Naive thymus-derived CD4-positive, alpha-beta T cell (primary cell): ENCODE data around the gene MYCL. TPM values are rescaled to one million over a fixed set of nuclear protein-coding genes. Genes with fewer than 3 reads are reported as not detected.
"Not testable (repeated sequence)": the region's sequence is repeated elsewhere in the genome, so short reads cannot be mapped to it uniquely, and the experiment has no call there.

Source experiments
- ATAC-seq: fragments of 150-1000 bp; cut with Tn5 transposase; 2 replicates; pipeline ENCODE4 v1.10.0; 2021; ENCODE audit warnings: mild to moderate bottlenecking, moderate library complexity
- CTCF ChIA-PET: fragments of 350-600 bp; sonication (Branson Sonifier 250); formaldehyde crosslinking; loops from one replicate; lab custom pipeline; 2021; ENCODE audit warnings: antibody characterized with exemption; lab: Charles Lee
- POLR2A ChIA-PET: fragments of 350-600 bp; sonication (Branson Sonifier 250); formaldehyde crosslinking; loops from one replicate; lab custom pipeline; 2021; ENCODE audit warnings: antibody characterized with exemption, inconsistent platforms; lab: Charles Lee
- DNase-seq, 9 donors: peaks; one replicate each; pipeline versions ENCODE4 v3.0.0 to v3.0.0-alpha.2; 2020 to 2022; ENCODE audit warnings: mixed read lengths in 1 of 9
- H3K27ac ChIP-seq: one replicate; pipeline ENCODE4 v1.7.0; 2013; ENCODE audit warnings: mild to moderate bottlenecking, low read depth, low read length, moderate library complexity
- H3K27me3 ChIP-seq, 2 donors: one replicate each; pipeline ENCODE4 v1.7.0; 2013; ENCODE audit warnings: low read length in 2 of 2, mild to moderate bottlenecking in 2 of 2, moderate library complexity in 2 of 2; ENCODE audit not compliant: control insufficient read depth in 2 of 2, insufficient read depth in 2 of 2
- H3K36me3 ChIP-seq, 3 experiments: 1 replicate in 2 of 3; 2 replicates in 1 of 3; pipeline ENCODE4 v1.7.0; 2013; ENCODE audit warnings: low read length in 3 of 3, mild to moderate bottlenecking in 3 of 3, moderate library complexity in 1 of 3; ENCODE audit not compliant: insufficient read depth in 3 of 3, control insufficient read depth in 2 of 3
- H3K4me1 ChIP-seq, 2 donors: one replicate each; pipeline ENCODE4 v1.7.0; 2013; ENCODE audit warnings: low read length in 2 of 2, mild to moderate bottlenecking in 2 of 2, moderate library complexity in 1 of 2; ENCODE audit not compliant: control insufficient read depth in 2 of 2, insufficient read depth in 2 of 2
- H3K4me3 ChIP-seq: 2 replicates; pipeline ENCODE4 v1.7.0; 2013; ENCODE audit warnings: mild to moderate bottlenecking, low read length
- H3K9me3 ChIP-seq, 3 experiments: 1 replicate in 2 of 3; 2 replicates in 1 of 3; pipeline ENCODE4 v1.7.0; 2013; ENCODE audit warnings: low read length in 3 of 3; ENCODE audit not compliant: control insufficient read depth in 2 of 3
- H3K27ac Mint-ChIP-seq, 9 donors: one replicate each; pipeline ENCODE4 v1.8.0; 2020 to 2022; ENCODE audit warnings: mixed read lengths in 9 of 9, mild to moderate bottlenecking in 8 of 9, moderate library complexity in 5 of 9, inconsistent platforms in 2 of 9
- H3K27me3 Mint-ChIP-seq, 5 donors: one replicate each; pipeline ENCODE4 v1.8.0; 2021 to 2022; ENCODE audit warnings: mixed read lengths in 5 of 5, mild to moderate bottlenecking in 1 of 5
- H3K36me3 Mint-ChIP-seq, 5 donors: one replicate each; pipeline ENCODE4 v1.8.0; 2020 to 2022; ENCODE audit warnings: mixed read lengths in 5 of 5, mild to moderate bottlenecking in 3 of 5, inconsistent platforms in 1 of 5
- H3K4me1 Mint-ChIP-seq, 7 donors: one replicate each; pipeline ENCODE4 v1.8.0; 2020 to 2022; ENCODE audit warnings: mixed read lengths in 7 of 7, mild to moderate bottlenecking in 3 of 7, inconsistent platforms in 1 of 7
- H3K4me3 Mint-ChIP-seq, 10 donors: one replicate each; pipeline ENCODE4 v1.8.0; 2020 to 2022; ENCODE audit warnings: mild to moderate bottlenecking in 10 of 10, mixed read lengths in 10 of 10, moderate library complexity in 6 of 10, inconsistent platforms in 2 of 10
- H3K9me3 Mint-ChIP-seq, 11 donors: one replicate each; pipeline ENCODE4 v1.8.0; 2020 to 2022; ENCODE audit warnings: mixed read lengths in 11 of 11, mild to moderate bottlenecking in 4 of 11, inconsistent platforms in 1 of 11, moderate library complexity in 1 of 11
- intact Hi-C, 2 donors: fragments of 100-400 bp; cut with micrococcal nuclease; formaldehyde crosslinking; loops; one replicate each; pipeline ENCODE4 v1.15.1; 2023
- polyA plus RNA-seq, 2 donors: library from polyadenylated mRNA; unstranded; fragments of 300-500 nt; fragmentation: Illumina TruSeq; gene quantifications; one replicate each; pipeline ENCODE4 v1.2.3, GENCODE V29; 2021
- total RNA-seq, 6 experiments: library from RNA in 5 of 6; stranded (reverse) in 5 of 6; gene quantifications; 1 replicate in 5 of 6; 2 replicates in 1 of 6; pipeline ENCODE4 v1.2.3 and lab custom pipeline; 2021 to 2026

MYCL gene
- total and polyA plus RNA-seq, 7 experiments from 2014 or later, result 0.05 to 8.1 (median 0.46) TPM; not detected in 2

GRCh38 chr1:39871043-39871442, 30.7 kb downstream of the MYCL start:
- H3K27me3 ChIP-seq, H3K9me3 ChIP-seq, H3K9me3 Mint-ChIP-seq, H3K27me3 Mint-ChIP-seq, H3K27ac ChIP-seq, H3K4me1 ChIP-seq, intact Hi-C loops, CTCF ChIA-PET, H3K4me3 ChIP-seq, POLR2A ChIA-PET, H3K36me3 ChIP-seq, H3K27ac Mint-ChIP-seq, ATAC-seq, DNase-seq, H3K4me3 Mint-ChIP-seq: not testable (repeated sequence)
- peaks cover 0 to 22% (median 13%) of the 10 kb centered on the region in 5 donors for H3K36me3 Mint-ChIP-seq
- H3K4me1 Mint-ChIP-seq, result peaks cover 12 to 42% (median 30%) of the 10 kb centered on the region in 7 donors

- H3K9me3 Mint-ChIP-seq, intact Hi-C loops, H3K4me3 Mint-ChIP-seq, DNase-seq, H3K27ac ChIP-seq, POLR2A ChIA-PET, H3K27ac Mint-ChIP-seq, H3K9me3 ChIP-seq, H3K4me1 ChIP-seq, ATAC-seq, H3K27me3 ChIP-seq, CTCF ChIA-PET, H3K27me3 Mint-ChIP-seq, H3K36me3 ChIP-seq, H3K4me3 ChIP-seq: not testable (repeated sequence)
- Mint-ChIP-seq H3K36me3 (peaks cover 0 to 22% (median 18%) of the 10 kb centered on the region in 5 donors), H3K4me1 (peaks cover 17 to 36% (median 29%) of the 10 kb centered on the region in 7 donors)
These were observed 32.1 kb downstream of the MYCL start for GRCh38 chr1:39869538-39870112.

GRCh38 chr1:39866767-39867166, 35.0 kb downstream of the MYCL start:
- H3K4me1 Mint-ChIP-seq, result peaks cover 10 to 30% (median 18%) of the 10 kb centered on the region in 7 donors
- peaks cover 0 to 4% (median 0%) of the 10 kb centered on the region in 3 experiments for H3K36me3 ChIP-seq
- CTCF ChIA-PET, result no interaction called here

GRCh38 chr1:39865762-39866161, 36.0 kb downstream of the MYCL start:
- no peaks in the 10 kb centered on the region for H3K4me1 ChIP-seq
- Mint-ChIP-seq H3K27me3 (no peaks in the 10 kb centered on the region), H3K4me3 (no peak overlapping the region), H3K4me1 (peaks cover 5 to 26% (median 19%) of the 10 kb centered on the region in 7 donors), H3K36me3 (peaks cover 7 to 35% (median 19%) of the 10 kb centered on the region in 5 donors), H3K27ac (no peak overlapping the region), H3K9me3 (peaks cover 0 to 1% (median 0%) of the 10 kb centered on the region in 11 donors)
- no peak for ATAC-seq
- no peak overlapping the region for H3K27ac ChIP-seq
- no peaks in the 10 kb centered on the region for H3K27me3 ChIP-seq
- no peaks in the 10 kb centered on the region for H3K9me3 ChIP-seq
- ChIA-PET POLR2A (interaction anchor here (0.7 kb wide), 1 partner anchor 70 kb away, joined by 3 read pairs; no protein-coding TSS in a partner anchor), CTCF (no interaction called here)
- peaks cover 0 to 4% (median 0%) of the 10 kb centered on the region in 3 experiments for H3K36me3 ChIP-seq
- intact Hi-C loops, result no loop called here
- DNase-seq, result no peak
- no peak overlapping the region for H3K4me3 ChIP-seq

More at GRCh38 chr1:39866767-39867166, 35.0 kb downstream of the MYCL start:
- Histone ChIP-seq H3K4me1 (no peaks in the 10 kb centered on the region), H3K27me3 (no peaks in the 10 kb centered on the region), H3K4me3 (no peak overlapping the region), H3K9me3 (no peaks in the 10 kb centered on the region), H3K27ac (no peak overlapping the region)
- DNase-seq (no peak), ATAC-seq (no peak)
- H3K27ac Mint-ChIP-seq, result no peak overlapping the region
- POLR2A ChIA-PET, result no interaction called here
- H3K4me3 Mint-ChIP-seq, result no peak overlapping the region
- H3K9me3 Mint-ChIP-seq, result peaks cover 0 to 1% (median 0%) of the 10 kb centered on the region in 11 donors
- intact Hi-C loops, result no loop called here
- peaks cover 3 to 32% (median 19%) of the 10 kb centered on the region in 5 donors for H3K36me3 Mint-ChIP-seq
- no peaks in the 10 kb centered on the region for H3K27me3 Mint-ChIP-seq

- ChIA-PET POLR2A (interaction anchor here (0.6 kb wide), 2 partner anchors 46 to 124 kb away, joined by 3 to 4 read pairs; partner anchors contain the start of gene PPIE), CTCF (interaction anchor here (0.6 to 0.7 kb wide), 2 partner anchors 191 to 433 kb away, joined by 4 read pairs; partner anchors contain the start of gene NT5C1A)
- no peaks in the 10 kb centered on the region for H3K9me3 ChIP-seq
- H3K27ac ChIP-seq, result no peak overlapping the region
- Mint-ChIP-seq H3K27me3 (no peaks in the 10 kb centered on the region), H3K27ac (no peak overlapping the region), H3K36me3 (peaks cover 7 to 33% (median 18%) of the 10 kb centered on the region in 5 donors), H3K9me3 (no peaks in the 10 kb centered on the region), H3K4me3 (no peak overlapping the region), H3K4me1 (peaks cover 2 to 30% (median 24%) of the 10 kb centered on the region in 7 donors)
- H3K27me3 ChIP-seq, result no peaks in the 10 kb centered on the region
- no peak overlapping the region for H3K4me3 ChIP-seq
- no peaks in the 10 kb centered on the region for H3K4me1 ChIP-seq
- ATAC-seq (no peak), DNase-seq (no peak)
- peaks cover 0 to 4% (median 0%) of the 10 kb centered on the region in 3 experiments for H3K36me3 ChIP-seq
- intact Hi-C loops, result no loop called here
These were observed 38.5 kb downstream of the MYCL start for GRCh38 chr1:39863177-39863576.

- H3K4me1 ChIP-seq, result no peaks in the 10 kb centered on the region
- H3K4me1 Mint-ChIP-seq, result peaks cover 2 to 30% (median 23%) of the 10 kb centered on the region in 7 donors
- ChIA-PET CTCF (no interaction called here), POLR2A (interaction anchor here (0.6 kb wide), 1 partner anchor 61 kb away, joined by 4 read pairs; no protein-coding TSS in a partner anchor)
- no peaks in the 10 kb centered on the region for H3K9me3 ChIP-seq
- ATAC-seq, result no peak
- peaks cover 7 to 33% (median 15%) of the 10 kb centered on the region in 5 donors for H3K36me3 Mint-ChIP-seq
- no peaks in the 10 kb centered on the region for H3K27me3 Mint-ChIP-seq
- no peak overlapping the region for H3K27ac ChIP-seq
- H3K36me3 ChIP-seq, result peaks cover 0 to 14% (median 0%) of the 10 kb centered on the region in 3 experiments
- H3K27me3 ChIP-seq, result no peaks in the 10 kb centered on the region
- no peak overlapping the region for H3K4me3 Mint-ChIP-seq
- intact Hi-C loops, result no loop called here
- no peak for DNase-seq
- no peaks in the 10 kb centered on the region for H3K9me3 Mint-ChIP-seq
- H3K27ac Mint-ChIP-seq, result no peak overlapping the region
- no peak overlapping the region for H3K4me3 ChIP-seq
These were observed 40.7 kb downstream of the MYCL start for GRCh38 chr1:39861003-39861402.
